Heart left ventricle (tissue), 16 donors: ENCODE measurements around the gene RAPGEF3. TPM values are rescaled to one million over a fixed set of nuclear protein-coding genes. Genes with fewer than 3 reads are reported as not detected.

Experiments
- ATAC-seq, 4 donors: fragments of 200-7000 bp; cut with Tn5 transposase; one replicate each; pipeline ENCODE4 v1.9.1; 2020 to 2022; ENCODE audit warnings: moderate library complexity in 4 of 4, mild to moderate bottlenecking in 3 of 4, moderate number of reproducible peaks in 1 of 4
- DNase-seq, 5 donors: peaks; one replicate each; pipeline ENCODE4 v3.0.0-alpha.2; 2020
- H3K27ac ChIP-seq, 12 donors: fragments of 200-600 bp; sonication (generic) in 4 of 12; one replicate each; pipeline versions ENCODE4 v1.5.0 to v1.8.0; 2016 to 2022; ENCODE audit warnings: mild to moderate bottlenecking in 2 of 12
- H3K27me3 ChIP-seq, 9 donors: fragments of 200-600 bp; sonication (generic) in 2 of 9; one replicate each; pipeline versions ENCODE4 v1.5.1 to v1.8.0; 2016 to 2022; ENCODE audit warnings: mild to moderate bottlenecking in 3 of 9
- H3K36me3 ChIP-seq, 9 donors: fragments of 200-600 bp; sonication (generic) in 2 of 9; one replicate each; pipeline versions ENCODE4 v1.5.0 to v1.8.0; 2018 to 2022; ENCODE audit warnings: mild to moderate bottlenecking in 2 of 9
- H3K4me1 ChIP-seq, 12 donors: fragments of 200-600 bp; sonication (generic) in 4 of 12; one replicate each; pipeline versions ENCODE4 v1.5.0 to v1.8.0; 2016 to 2022; ENCODE audit warnings: mild to moderate bottlenecking in 3 of 12
- H3K4me3 ChIP-seq, 12 donors: fragments of 200-600 bp; sonication (generic) in 4 of 12; one replicate each; pipeline versions ENCODE4 v1.5.0 to v1.8.0; 2017 to 2022; ENCODE audit warnings: mild to moderate bottlenecking in 9 of 12, moderate library complexity in 4 of 12
- H3K9me3 ChIP-seq, 12 donors: fragments of 200-600 bp; sonication (generic) in 4 of 12; one replicate each; pipeline versions ENCODE4 v1.5.0 to v1.8.0; 2016 to 2022; ENCODE audit warnings: mild to moderate bottlenecking in 1 of 12
- POLR2A ChIP-seq, 2 donors: fragments of 450-650 bp; IDR thresholded peaks; one replicate each; pipeline ENCODE4 v1.6.1; 2017; ENCODE audit warnings: antibody characterized with exemption in 2 of 2, mild to moderate bottlenecking in 2 of 2, moderate library complexity in 2 of 2
- WGBS, 4 donors: extraction: QIAGEN DNeasy Blood & Tissue Kit in 2 of 4; methylation state at CpG; one replicate each; pipeline versions ENCODE4 v1.1.5 to v1.1.7; 2013 to 2018; 5-methylcytosine and 5-hydroxymethylcytosine counted together
- intact Hi-C, 10 donors: fragments of 100-400 bp; cut with DNase I; formaldehyde crosslinking; loops; one replicate each; pipeline versions ENCODE4 v1.11.1 to v1.14.2; 2022
- polyA plus RNA-seq, 2 donors: library from polyadenylated mRNA; stranded (reverse); fragments of 200-250 nt; gene quantifications; one replicate each; pipeline ENCODE4 v1.2.3, GENCODE V29; 2013
- total RNA-seq, 9 donors: library from RNA; depleted of rRNA in 2 of 9; stranded (reverse); fragments of >200 nt in 2 of 9; fragmentation: NEBNext Ultra II Directional in 3 of 9; extraction: Animal tissue kit (Norgen Biotek cat#: 25700) in 3 of 9; gene quantifications; one replicate each; pipeline versions ENCODE4 v1.1.0 to v1.2.4, GENCODE V29; 2016 to 2023
- TF ChIP-seq, protein P1 (sequence below), 12 donors: fragments of 200-600 bp; sonication (generic) in 4 of 12; IDR thresholded peaks; one replicate each; pipeline versions ENCODE4 v1.5.0 to v1.8.0; 2018 to 2022; ENCODE audit warnings: antibody characterized with exemption in 12 of 12, mild to moderate bottlenecking in 5 of 12
- donor health status: ischemic (EF 13 %, LVEDD 7.1; RV severe dilation, severe dysfunction).
- donor health status: healthy with polysubstance abuse.
- donor health status: DM: no; HTN: yes; CAD: no.
- donor health status: DM: no; HTN: no; CAD: no.
- donor health status: ischemic (EF 25% LVEDD 6.9; RV normal size, moderate dysfunction).
- donor health status: ischemic (EF 25% LVEDD 5.7; RV mildly dilated, moderate dysfunction).
- donor health status: healthy.
- donor health status: DM: yes; HTN: yes; CAD: no.
- donor health status: ischemic (EF 35%, LVEDD 5.7; RV mildly dilated, moderate dysfunction).
- donor health status: nonischemic (EF 11% LVEDD 7.7; RV severe dilation, severe dysfunction).
- donor health status: DM: yes; HTN: yes; CAD: no.
- donor health status: PGD.
- donor health status: ischemic (EF 29% LVEDD 5.4; RV normal size, mild dysfunction).
- donor health status: nonischemic (EF 23%, LVEDD 6.1; RV moderate dilation, normal function).

Gene RAPGEF3
- total and polyA plus RNA-seq, 11 donors = 14.5 to 62.1 (median 23.9) TPM

DNA sequence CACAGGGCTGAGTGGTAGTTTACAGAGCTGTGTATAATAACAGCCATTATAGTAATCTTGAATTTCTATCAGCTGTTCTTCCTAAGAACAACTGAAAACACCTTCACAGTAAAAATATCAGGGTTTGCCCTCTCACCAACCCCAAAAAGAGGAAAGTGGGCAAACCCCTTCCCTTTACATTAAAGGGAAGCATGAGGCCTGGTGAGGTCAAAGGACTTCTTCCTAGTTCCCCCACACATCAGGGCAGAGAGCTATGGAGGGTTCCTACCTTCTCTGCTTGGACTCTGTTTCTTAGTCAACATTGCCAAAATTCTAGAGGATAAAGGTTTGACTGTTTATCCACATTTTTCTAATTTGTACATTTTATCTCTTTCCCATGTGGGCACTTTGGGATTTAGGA is 48.4 kb downstream of the RAPGEF3 start:
- Histone ChIP-seq H3K4me3 (no peak overlapping the region), H3K9me3 (no peaks in the 10 kb centered on the region), H3K27me3 (no peaks in the 10 kb centered on the region), H3K4me1 (peaks cover 0 to 60% (median 16%) of the 10 kb centered on the region in 12 donors), H3K36me3 (no peaks in the 10 kb centered on the region), H3K27ac (peak overlapping the region in 1 of 12 donors; percentile 72)
- TF ChIP-seq POLR2A (IDR thresholded peaks at IDR 0.05) = no peak
- TF ChIP-seq, protein P1, sequence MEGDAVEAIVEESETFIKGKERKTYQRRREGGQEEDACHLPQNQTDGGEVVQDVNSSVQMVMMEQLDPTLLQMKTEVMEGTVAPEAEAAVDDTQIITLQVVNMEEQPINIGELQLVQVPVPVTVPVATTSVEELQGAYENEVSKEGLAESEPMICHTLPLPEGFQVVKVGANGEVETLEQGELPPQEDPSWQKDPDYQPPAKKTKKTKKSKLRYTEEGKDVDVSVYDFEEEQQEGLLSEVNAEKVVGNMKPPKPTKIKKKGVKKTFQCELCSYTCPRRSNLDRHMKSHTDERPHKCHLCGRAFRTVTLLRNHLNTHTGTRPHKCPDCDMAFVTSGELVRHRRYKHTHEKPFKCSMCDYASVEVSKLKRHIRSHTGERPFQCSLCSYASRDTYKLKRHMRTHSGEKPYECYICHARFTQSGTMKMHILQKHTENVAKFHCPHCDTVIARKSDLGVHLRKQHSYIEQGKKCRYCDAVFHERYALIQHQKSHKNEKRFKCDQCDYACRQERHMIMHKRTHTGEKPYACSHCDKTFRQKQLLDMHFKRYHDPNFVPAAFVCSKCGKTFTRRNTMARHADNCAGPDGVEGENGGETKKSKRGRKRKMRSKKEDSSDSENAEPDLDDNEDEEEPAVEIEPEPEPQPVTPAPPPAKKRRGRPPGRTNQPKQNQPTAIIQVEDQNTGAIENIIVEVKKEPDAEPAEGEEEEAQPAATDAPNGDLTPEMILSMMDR (IDR thresholded peaks at IDR 0.05) = no peak
- intact Hi-C loops = loop anchor here in 5 of 10 donors (10.0 kb wide), 3 partner anchors 235 to 255 kb away; partner anchors contain the start of gene TMEM106C (in 2 of the 5)
- ATAC-seq = no peak
- no peak for DNase-seq

DNA sequence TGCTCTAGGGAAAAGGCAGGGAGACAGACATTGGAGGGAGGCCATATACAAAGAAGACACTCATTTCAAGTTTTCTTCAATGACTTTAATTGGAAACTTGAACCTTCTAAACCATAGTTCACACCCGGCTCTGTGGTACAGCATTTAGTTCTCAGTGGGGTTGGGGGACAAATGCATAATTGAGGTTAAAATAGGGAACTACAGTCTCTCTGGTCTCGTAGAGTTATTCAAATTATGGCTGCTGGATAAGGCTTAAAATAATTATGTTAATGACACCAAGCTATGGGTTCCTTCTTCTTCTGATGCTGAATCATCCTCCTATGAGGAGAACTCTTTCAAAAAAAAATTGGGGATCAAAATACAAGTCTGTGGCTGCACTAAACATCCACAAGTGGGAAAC is 49.0 kb downstream of the RAPGEF3 start:
- TF ChIP-seq, protein P1 (IDR thresholded peaks at IDR 0.05) = no peak
- TF ChIP-seq POLR2A (IDR thresholded peaks at IDR 0.05) = no peak
- ATAC-seq = no peak
- WGBS, 4 donors = 87 to 100% (median 90%) methylated on average over 2 of the region's 2 CpGs

DNA sequence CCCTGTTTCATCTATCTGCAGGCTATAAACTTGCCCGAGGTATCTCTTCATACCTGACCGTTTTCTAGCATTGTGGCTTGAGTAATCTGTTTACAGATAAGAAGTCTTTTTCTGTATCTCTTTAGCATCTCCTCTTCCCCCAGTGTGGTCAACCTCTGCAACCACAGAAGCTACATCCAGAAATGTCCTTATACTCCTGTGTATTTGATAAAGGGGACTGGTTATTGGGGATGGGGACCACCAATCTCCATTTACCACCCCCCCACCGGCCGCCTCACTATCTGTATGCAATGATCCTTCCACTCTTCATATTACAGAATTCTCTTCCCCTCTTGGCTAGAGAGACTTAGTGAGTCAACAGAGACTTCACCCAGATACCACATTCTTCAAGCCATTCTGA is 49.4 kb downstream of the RAPGEF3 start:
- Histone ChIP-seq H3K27ac (peak overlapping the region in 1 of 12 donors; percentile 72), H3K4me3 (no peak overlapping the region), H3K27me3 (no peaks in the 10 kb centered on the region), H3K36me3 (no peaks in the 10 kb centered on the region), H3K4me1 (peaks cover 0 to 57% (median 13%) of the 10 kb centered on the region in 12 donors), H3K9me3 (no peaks in the 10 kb centered on the region)
- intact Hi-C loops = no loop called here
- ATAC-seq (no peak), DNase-seq (no peak)
- 87 to 94% (median 90%) methylated on average over 4 of the region's 4 CpGs for WGBS, 4 donors
- TF ChIP-seq, protein P1 (IDR thresholded peaks at IDR 0.05) = no peak

More for the DNA sequence above, 49.0 kb downstream of the RAPGEF3 start:
- Histone ChIP-seq H3K4me3 (no peak overlapping the region), H3K27me3 (no peaks in the 10 kb centered on the region), H3K36me3 (no peaks in the 10 kb centered on the region), H3K4me1 (peaks cover 0 to 60% (median 15%) of the 10 kb centered on the region in 12 donors), H3K9me3 (no peaks in the 10 kb centered on the region), H3K27ac (peak overlapping the region in 1 of 12 donors; percentile 72)
- intact Hi-C loops = loop anchor here in 5 of 10 donors (10.0 kb wide), 3 partner anchors 235 to 255 kb away; partner anchors contain the start of gene TMEM106C (in 2 of the 5)
- DNase-seq = no peak

DNA sequence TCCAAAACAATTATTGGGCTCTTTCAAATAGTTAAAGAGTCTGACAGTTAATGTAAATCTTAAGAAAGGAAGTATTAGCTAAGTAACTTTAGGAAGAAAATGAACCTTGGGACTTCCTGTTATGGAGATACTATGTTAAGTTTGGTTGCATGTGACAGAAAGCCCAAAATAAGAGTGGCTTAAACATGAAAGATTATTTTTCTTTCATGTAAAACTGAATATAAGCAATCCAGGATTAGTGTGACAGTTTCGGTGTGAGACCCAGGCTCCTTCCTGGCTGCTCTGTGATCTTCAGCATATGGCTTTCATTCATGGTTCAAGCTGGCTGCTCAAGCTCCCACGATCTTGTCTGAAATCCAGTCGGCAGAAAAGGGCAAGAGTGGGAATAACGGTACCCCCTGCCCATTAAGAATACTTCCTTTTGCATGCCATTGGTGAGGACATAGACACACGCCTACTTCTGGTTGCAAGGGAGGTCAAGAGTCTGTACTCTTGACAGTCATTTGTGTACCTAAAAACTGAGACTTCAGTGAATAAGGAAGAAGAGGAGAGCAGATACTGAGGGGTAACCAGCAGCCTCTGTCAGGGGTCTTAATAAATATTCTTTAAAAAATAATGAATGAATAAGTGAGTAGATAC is 50.7 kb downstream of the RAPGEF3 start:
- Histone ChIP-seq H3K9me3 (no peaks in the 10 kb centered on the region), H3K36me3 (no peaks in the 10 kb centered on the region), H3K4me3 (peak overlapping the region in 1 of 12 donors; percentile 91), H3K4me1 (peaks cover 0 to 58% (median 15%) of the 10 kb centered on the region in 12 donors), H3K27ac (peak overlapping the region in 1 of 12 donors; percentile 93), H3K27me3 (no peaks in the 10 kb centered on the region)
- no peak for DNase-seq
- TF ChIP-seq POLR2A (IDR thresholded peaks at IDR 0.05) = no peak
- TF ChIP-seq, protein P1 (IDR thresholded peaks at IDR 0.05) = no peak
- no peak for ATAC-seq
- intact Hi-C loops = no loop called here
- 68 to 81% (median 73%) methylated on average over 5 of the region's 5 CpGs for WGBS, 4 donors
